ENCODE results near the gene ZDHHC7. TPM values are rescaled to one million over a fixed set of nuclear protein-coding genes. Genes with fewer than 3 reads are reported as not detected.
A peak's percentile ranks its signal among the peaks of the same experiment; 100 is the strongest.

The ZDHHC7 gene
- total and polyA plus RNA-seq, 9 of the 15 experiments (the other 6 are each of a cell fraction or from before 2014, with no cell fraction given), result 1.7 to 49.7 (median 37.4) TPM

DNA sequence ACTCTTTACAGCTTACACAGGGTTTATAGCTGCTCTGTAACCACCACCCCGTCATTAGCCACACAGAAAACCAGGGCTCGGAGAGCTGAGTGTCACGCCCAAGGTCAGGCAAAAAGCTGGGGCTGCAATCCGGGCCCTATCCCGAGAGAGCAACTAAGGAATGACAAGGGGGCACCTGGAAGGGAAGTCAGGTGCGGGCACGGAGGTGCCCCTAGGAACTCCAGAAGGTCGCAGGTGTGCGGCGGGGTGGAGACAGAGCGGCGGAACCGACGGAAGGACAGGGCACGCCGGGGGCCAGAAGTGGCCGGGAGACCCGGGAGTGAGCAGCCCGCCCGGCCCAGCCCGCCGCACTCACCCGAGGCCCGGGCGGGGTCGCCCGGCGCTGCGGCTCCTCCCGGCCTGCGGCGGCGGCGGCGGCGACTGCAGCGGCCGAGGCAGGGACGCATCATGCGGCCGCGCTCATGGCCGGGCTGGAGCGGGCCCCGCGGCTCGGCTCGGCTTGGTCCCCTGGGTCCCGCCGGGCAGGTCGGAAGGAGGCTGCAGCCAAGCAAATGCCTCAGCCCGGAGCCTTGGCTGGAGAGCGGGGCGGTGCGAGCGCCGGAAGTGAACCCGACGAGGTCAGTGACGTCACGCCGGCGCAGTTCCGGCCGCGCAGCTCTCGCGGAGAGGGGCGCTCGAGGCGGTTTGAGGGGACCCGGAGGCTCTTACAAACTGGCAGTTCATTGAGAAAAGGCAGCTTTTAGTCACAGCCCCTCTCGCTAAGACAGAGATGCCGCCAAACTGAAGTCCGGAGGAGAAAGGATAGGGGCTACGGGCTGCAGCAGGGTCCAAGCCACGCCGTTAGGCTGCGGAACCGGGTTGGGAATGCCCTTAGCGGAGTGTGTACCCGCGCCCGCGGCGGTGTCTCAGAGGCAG, at the start of gene ZDHHC7 (continued):
- TF ChIP-seq, protein P1, sequence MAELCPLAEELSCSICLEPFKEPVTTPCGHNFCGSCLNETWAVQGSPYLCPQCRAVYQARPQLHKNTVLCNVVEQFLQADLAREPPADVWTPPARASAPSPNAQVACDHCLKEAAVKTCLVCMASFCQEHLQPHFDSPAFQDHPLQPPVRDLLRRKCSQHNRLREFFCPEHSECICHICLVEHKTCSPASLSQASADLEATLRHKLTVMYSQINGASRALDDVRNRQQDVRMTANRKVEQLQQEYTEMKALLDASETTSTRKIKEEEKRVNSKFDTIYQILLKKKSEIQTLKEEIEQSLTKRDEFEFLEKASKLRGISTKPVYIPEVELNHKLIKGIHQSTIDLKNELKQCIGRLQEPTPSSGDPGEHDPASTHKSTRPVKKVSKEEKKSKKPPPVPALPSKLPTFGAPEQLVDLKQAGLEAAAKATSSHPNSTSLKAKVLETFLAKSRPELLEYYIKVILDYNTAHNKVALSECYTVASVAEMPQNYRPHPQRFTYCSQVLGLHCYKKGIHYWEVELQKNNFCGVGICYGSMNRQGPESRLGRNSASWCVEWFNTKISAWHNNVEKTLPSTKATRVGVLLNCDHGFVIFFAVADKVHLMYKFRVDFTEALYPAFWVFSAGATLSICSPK (IDR thresholded peaks at IDR 0.05; ENCODE audit: borderline replicate concordance), result no peak
- TF ChIP-seq, protein P2, sequence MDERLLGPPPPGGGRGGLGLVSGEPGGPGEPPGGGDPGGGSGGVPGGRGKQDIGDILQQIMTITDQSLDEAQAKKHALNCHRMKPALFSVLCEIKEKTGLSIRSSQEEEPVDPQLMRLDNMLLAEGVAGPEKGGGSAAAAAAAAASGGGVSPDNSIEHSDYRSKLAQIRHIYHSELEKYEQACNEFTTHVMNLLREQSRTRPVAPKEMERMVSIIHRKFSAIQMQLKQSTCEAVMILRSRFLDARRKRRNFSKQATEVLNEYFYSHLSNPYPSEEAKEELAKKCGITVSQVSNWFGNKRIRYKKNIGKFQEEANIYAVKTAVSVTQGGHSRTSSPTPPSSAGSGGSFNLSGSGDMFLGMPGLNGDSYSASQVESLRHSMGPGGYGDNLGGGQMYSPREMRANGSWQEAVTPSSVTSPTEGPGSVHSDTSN (CRISPR knock-in tag; IDR thresholded peaks at IDR 0.05; ENCODE audit: low read depth), result no peak
- TF ChIP-seq, protein P2 (tag; conservative IDR thresholded peaks at IDR 0.05; ENCODE audit: low read depth), result no peak
- TF ChIP-seq PTBP1 (IDR thresholded peaks at IDR 0.05; ENCODE audit: low read depth, low read length), result no peak
- TF ChIP-seq, protein P3, sequence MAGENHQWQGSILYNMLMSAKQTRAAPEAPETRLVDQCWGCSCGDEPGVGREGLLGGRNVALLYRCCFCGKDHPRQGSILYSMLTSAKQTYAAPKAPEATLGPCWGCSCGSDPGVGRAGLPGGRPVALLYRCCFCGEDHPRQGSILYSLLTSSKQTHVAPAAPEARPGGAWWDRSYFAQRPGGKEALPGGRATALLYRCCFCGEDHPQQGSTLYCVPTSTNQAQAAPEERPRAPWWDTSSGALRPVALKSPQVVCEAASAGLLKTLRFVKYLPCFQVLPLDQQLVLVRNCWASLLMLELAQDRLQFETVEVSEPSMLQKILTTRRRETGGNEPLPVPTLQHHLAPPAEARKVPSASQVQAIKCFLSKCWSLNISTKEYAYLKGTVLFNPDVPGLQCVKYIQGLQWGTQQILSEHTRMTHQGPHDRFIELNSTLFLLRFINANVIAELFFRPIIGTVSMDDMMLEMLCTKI (IDR thresholded peaks at IDR 0.05; ENCODE audit: partially characterized antibody), result no peak
- TF ChIP-seq ZNF143 (CRISPR knock-in tag; IDR thresholded peaks at IDR 0.05), result no peak
- no peak for TF ChIP-seq IRF2 (CRISPR knock-in tag; IDR thresholded peaks at IDR 0.05)
- peak; percentile 67; the same call in 1 of the 2 replicates for TF ChIP-seq MYC (IDR thresholded peaks at IDR 0.05; ENCODE audit: low read depth, low read length)
- peak; percentile 77; the same call in 1 of the 2 replicates for TF ChIP-seq MYC (CRISPR knock-in tag; IDR thresholded peaks at IDR 0.05; ENCODE audit: borderline replicate concordance, low read depth)
- TF ChIP-seq SPI1 (IDR thresholded peaks at IDR 0.05; ENCODE audit: borderline replicate concordance, low read depth, low read length), result no peak
- no peak for TF ChIP-seq CREBBP (IDR thresholded peaks at IDR 0.05; ENCODE audit: low read depth, low read length)
- TF ChIP-seq CREB1 (IDR thresholded peaks at IDR 0.05), result peak; percentile 96
- peak; percentile 96 for TF ChIP-seq CREB1 (CRISPR knock-in tag; IDR thresholded peaks at IDR 0.05)
- TF ChIP-seq ZBED1 (IDR thresholded peaks at IDR 0.05), result no peak; the same call in 1 of the 2 replicates
- TF ChIP-seq FIP1L1 (IDR thresholded peaks at IDR 0.05; ENCODE audit: low read depth, low read length, poor library complexity, severe bottlenecking), result no peak
- TF ChIP-seq, protein P4, sequence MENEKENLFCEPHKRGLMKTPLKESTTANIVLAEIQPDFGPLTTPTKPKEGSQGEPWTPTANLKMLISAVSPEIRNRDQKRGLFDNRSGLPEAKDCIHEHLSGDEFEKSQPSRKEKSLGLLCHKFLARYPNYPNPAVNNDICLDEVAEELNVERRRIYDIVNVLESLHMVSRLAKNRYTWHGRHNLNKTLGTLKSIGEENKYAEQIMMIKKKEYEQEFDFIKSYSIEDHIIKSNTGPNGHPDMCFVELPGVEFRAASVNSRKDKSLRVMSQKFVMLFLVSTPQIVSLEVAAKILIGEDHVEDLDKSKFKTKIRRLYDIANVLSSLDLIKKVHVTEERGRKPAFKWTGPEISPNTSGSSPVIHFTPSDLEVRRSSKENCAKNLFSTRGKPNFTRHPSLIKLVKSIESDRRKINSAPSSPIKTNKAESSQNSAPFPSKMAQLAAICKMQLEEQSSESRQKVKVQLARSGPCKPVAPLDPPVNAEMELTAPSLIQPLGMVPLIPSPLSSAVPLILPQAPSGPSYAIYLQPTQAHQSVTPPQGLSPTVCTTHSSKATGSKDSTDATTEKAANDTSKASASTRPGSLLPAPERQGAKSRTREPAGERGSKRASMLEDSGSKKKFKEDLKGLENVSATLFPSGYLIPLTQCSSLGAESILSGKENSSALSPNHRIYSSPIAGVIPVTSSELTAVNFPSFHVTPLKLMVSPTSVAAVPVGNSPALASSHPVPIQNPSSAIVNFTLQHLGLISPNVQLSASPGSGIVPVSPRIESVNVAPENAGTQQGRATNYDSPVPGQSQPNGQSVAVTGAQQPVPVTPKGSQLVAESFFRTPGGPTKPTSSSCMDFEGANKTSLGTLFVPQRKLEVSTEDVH (IDR thresholded peaks at IDR 0.05; ENCODE audit: low read depth, partially characterized antibody), result peak; percentile 93
- no peak; a peak in 1 of 4 replicates for TF ChIP-seq SIX5 (IDR thresholded peaks at IDR 0.05; ENCODE audit: borderline replicate concordance in 1 of 2, insufficient read depth in 1 of 2, low read depth in 1 of 2, low read length in 2 of 2)
- TF ChIP-seq SREBF1 (IDR thresholded peaks at IDR 0.05; ENCODE audit: borderline replicate concordance, low read depth, low read length), result no peak
- TF ChIP-seq DPF2 (IDR thresholded peaks at IDR 0.05), result 0 out of 2 replicates have a peak, but pooled peaks have one; percentile 47

All from K562 (cell line).